Left forelimb (tissue), 1 donor: ENCODE data around the gene OR2AT4.
"Not testable (repeated sequence)": the region's sequence is repeated elsewhere in the genome, so short reads cannot be mapped to it uniquely, and the experiment has no call there.

Experiments used
- DNase-seq: peaks from one replicate; pipeline ENCODE4 v3.0.0-alpha.2; 2018; ENCODE audit warnings: low spot score

OR2AT4 gene

GRCh38 chr11:75103380-75104026 is 6.8 kb upstream of the OR2AT4 start:
- no peak for DNase-seq

GRCh38 chr11:75101424-75102128 is 4.9 kb upstream of the OR2AT4 start:
- DNase-seq = no peak

- DNase-seq = no peak
Measured at GRCh38 chr11:75100314-75100713, 3.6 kb upstream of the OR2AT4 start.

GRCh38 chr11:75099635-75100034 is 3.0 kb upstream of the OR2AT4 start:
- DNase-seq = no peak

GRCh38 chr11:75098835-75099439 is 2.3 kb upstream of the OR2AT4 start:
- not testable (repeated sequence) for DNase-seq

- DNase-seq = not testable (repeated sequence)
Measured at GRCh38 chr11:75098181-75098580, 1.5 kb upstream of the OR2AT4 start.

- DNase-seq = no peak
Measured at GRCh38 chr11:75097173-75097557, 489 bp upstream of the OR2AT4 start.

- DNase-seq = not testable (repeated sequence)
Measured at GRCh38 chr11:75094382-75094781, 2.3 kb downstream of the OR2AT4 start.

- no peak for DNase-seq
Measured at GRCh38 chr11:75090671-75091177, 6.0 kb downstream of the OR2AT4 start.

- DNase-seq = no peak
Measured at GRCh38 chr11:75087319-75088305, 9.1 kb downstream of the OR2AT4 start.

GRCh38 chr11:75084883-75085282 is 11.8 kb downstream of the OR2AT4 start:
- no peak for DNase-seq

- DNase-seq = no peak
Measured at GRCh38 chr11:75083217-75083605, 13.5 kb downstream of the OR2AT4 start.

- no peak for DNase-seq
Measured at GRCh38 chr11:75082601-75083216, 14.0 kb downstream of the OR2AT4 start.

GRCh38 chr11:75079546-75079945 is 17.1 kb downstream of the OR2AT4 start:
- no peak for DNase-seq

- no peak for DNase-seq
Measured at GRCh38 chr11:75078233-75078632, 18.4 kb downstream of the OR2AT4 start.

- no peak for DNase-seq
Measured at GRCh38 chr11:75077316-75077715, 19.4 kb downstream of the OR2AT4 start.

GRCh38 chr11:75076671-75077070 is 20.0 kb downstream of the OR2AT4 start:
- DNase-seq = no peak

GRCh38 chr11:75073459-75074190 is 23.1 kb downstream of the OR2AT4 start:
- no peak for DNase-seq

- DNase-seq = no peak
Measured at GRCh38 chr11:75072582-75072981, 24.1 kb downstream of the OR2AT4 start.

GRCh38 chr11:75069473-75069872 is 27.2 kb downstream of the OR2AT4 start:
- no peak for DNase-seq

- DNase-seq = no peak
Measured at GRCh38 chr11:75068993-75069392, 27.7 kb downstream of the OR2AT4 start.
